Stimulated activated CD4-positive, alpha-beta T cell treated with anti-CD3 and anti-CD28 coated beads, Interleukin-12 subunit alpha, Interleukin-12 subunit beta, amount 100 ng/mL, for 4 hours (primary cell): ENCODE results near the gene ZNF469.

Source experiments
- DNase-seq: peaks from one replicate; pipeline ENCODE4 v3.0.0-alpha.2; 2020

Gene ZNF469

GRCh38 chr16:88414521-88415380 is 32.0 kb downstream of the ZNF469 start:
- DNase-seq = no peak

- DNase-seq = no peak
Observed at GRCh38 chr16:88415381-88415705, 32.6 kb downstream of the ZNF469 start.

DNA sequence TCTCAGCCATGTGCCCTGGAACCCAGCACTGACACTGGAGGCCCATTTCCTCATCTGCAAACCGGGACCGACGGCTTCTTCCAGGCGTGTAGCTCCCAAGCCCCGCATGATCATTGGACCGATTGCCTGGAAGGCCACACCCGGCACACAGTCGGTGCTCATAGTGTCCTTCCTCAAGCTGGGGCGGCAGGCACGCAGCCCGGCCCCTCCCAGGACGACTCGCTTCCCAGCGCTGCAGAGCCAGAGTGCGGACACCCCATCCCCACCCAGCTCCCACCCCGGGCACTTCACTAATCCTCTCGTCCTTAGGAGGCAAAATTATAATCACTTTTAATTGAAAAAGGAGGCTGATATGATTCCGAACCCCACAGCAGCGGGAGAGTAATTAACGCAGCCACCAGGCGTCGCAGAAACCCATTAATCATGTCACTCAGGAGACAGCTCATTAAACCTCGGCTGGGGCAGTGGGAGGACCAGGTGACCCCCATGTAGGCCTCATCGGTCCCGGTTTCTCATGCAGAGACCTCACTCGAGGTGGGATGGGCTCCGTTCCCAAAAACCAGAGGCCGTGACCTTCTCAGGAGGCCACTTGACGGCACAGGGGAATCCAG is 33.1 kb downstream of the ZNF469 start:
- no peak for DNase-seq

DNA sequence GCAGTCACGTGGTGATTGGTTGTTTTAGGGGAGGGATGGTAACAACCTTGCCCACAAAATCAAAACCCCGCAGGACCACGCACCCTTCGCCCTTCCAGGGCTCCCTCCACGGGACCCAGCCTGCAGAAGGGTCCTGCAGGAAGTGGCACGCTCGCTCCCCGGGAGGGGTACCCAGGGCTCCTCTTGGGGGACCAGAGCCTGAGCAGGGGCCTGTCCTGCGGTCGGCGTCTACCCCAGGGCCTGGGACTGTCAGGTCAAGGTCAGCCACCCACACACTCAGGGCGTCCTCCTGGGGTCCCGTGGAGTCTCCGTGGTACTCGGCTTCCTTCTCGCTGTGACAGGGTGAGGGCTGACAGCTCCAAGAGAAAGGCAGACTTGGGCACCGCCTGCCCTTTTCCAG is 33.9 kb downstream of the ZNF469 start:
- no peak for DNase-seq

DNA sequence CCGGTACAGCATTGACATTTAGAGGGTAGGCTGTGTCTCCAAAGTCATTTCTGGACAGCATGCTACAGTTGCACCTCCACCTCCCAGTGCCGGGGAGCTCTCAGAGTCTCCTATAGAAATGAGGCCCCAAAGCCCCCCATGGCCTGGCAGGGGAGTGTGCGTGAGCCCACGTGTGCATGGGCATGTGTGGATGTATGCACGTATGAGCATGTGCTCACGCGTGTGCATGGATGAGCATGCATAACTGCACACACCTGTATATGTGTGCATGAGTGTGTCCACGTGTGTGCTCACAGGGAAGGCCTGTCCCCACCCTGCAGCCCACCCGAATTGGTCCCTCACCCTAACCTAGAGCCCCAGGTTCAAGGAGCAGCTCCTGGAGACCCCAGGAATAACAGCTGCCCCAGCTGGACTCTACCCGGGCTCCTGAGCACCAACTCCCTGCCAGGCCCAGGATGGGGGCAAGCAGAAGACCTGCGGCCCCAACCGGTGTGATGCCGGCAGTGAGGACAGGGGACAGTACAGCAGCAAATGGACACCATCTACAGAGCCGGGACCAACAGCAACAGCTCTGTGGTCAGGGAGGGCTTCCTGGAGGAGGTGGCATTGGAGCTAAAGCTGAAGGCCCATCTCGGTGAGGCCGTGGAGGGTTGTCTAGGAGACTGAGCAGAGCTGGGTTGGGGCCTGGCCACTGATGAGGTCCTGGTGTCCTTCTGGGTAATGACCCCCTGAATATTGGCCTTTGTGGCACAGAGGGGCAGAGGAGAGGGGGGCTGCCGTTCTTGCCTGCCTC is 35.1 kb downstream of the ZNF469 start:
- no peak for DNase-seq

- no peak for DNase-seq
Observed at GRCh38 chr16:88418869-88419268, 36.1 kb downstream of the ZNF469 start.

DNA sequence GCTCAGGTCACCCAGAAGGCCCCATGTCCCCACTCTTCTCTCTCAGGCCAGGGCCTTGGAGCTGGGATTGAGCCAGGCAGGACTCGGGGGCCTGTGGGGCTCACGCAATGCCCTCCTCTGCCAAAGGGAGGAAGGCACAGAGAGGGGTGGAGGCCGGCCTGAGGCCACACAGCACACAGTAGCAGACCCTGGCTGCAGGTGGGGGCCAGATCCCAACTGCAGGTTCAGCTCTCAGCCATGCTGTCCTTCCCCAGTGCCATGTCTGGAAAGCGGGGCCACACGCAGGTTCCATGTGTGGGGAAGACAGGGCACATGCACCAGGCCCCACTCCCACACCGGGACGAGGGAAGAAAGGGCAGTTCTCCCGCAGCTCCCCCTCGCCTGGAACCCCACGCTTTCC is 37.0 kb downstream of the ZNF469 start:
- no peak for DNase-seq

- DNase-seq = no peak
Observed at GRCh38 chr16:88420496-88420895, 37.7 kb downstream of the ZNF469 start.

GRCh38 chr16:88421301-88421700 is 38.5 kb downstream of the ZNF469 start:
- no peak for DNase-seq

GRCh38 chr16:88421871-88422433 is 39.2 kb downstream of the ZNF469 start:
- DNase-seq = no peak

DNA sequence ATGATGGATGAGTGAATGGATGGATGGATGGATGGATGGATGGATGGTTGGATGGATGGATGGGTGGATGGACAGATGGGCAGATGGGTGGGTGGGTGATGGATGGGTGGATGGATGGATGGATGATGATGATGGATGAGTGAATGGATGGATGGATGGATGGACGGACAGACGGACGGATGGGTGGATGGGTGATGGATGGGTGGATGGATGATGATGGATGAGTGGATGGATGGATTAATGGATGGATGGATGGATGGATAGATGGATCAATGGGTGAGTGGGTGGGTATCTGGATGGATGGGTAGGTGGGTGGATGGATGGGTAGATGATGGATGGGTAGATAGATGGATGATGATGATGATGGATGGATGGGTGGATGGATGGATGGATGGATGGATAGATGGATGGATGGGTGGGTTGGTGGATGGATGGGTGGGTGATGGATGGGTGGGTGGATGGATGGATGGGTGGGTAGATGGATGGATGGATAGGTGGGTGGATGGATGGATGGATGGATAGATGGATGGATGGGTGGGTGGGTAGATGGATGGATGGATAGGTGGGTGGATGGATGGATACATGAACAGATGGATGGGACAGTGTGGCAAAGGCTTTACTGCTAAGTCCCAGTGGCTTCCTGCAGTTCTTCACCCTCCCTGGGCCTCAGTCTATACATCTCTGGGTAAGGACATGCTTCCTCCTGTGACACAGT is 40.1 kb downstream of the ZNF469 start:
- no peak for DNase-seq

GRCh38 chr16:88423448-88423850 is 40.7 kb downstream of the ZNF469 start:
- DNase-seq = no peak

- DNase-seq = no peak
Observed at GRCh38 chr16:88424587-88425235, 42.0 kb downstream of the ZNF469 start.

- no peak for DNase-seq
Observed at GRCh38 chr16:88426018-88426417, 43.3 kb downstream of the ZNF469 start.

DNA sequence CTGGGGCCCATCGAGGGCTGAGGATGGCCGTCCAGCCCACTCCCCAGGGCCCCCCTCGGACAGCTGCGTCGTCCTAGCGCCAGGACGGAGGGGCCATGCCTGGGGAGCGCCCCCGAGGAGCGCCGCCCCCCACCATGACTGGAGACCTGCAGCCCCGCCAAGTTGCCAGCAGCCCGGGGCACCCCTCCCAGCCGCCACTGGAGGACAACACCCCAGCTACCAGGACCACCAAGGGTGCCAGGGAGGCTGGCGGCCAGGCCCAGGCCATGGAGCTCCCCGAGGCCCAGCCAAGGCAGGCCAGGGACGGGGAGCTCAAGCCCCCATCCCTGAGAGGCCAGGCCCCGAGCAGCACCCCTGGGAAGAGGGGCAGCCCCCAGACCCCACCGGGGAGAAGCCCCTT is 44.6 kb downstream of the ZNF469 start:
- DNase-seq = no peak

DNA sequence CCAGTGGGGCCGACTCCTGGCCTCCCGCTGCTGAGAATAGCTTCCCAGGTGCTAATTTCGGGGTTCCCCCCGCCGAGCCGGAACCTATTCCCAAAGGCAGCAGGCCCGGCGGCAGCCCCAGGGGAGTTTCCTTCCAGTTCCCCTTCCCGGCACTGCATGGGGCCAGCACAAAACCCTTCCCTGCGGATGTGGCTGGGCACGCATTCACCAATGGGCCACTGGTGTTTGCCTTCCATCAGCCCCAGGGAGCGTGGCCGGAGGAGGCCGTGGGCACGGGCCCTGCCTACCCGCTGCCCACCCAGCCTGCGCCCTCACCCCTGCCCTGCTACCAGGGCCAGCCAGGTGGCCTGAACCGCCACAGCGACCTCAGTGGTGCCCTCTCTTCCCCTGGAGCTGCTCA is 45.4 kb downstream of the ZNF469 start:
- DNase-seq = no peak

DNA sequence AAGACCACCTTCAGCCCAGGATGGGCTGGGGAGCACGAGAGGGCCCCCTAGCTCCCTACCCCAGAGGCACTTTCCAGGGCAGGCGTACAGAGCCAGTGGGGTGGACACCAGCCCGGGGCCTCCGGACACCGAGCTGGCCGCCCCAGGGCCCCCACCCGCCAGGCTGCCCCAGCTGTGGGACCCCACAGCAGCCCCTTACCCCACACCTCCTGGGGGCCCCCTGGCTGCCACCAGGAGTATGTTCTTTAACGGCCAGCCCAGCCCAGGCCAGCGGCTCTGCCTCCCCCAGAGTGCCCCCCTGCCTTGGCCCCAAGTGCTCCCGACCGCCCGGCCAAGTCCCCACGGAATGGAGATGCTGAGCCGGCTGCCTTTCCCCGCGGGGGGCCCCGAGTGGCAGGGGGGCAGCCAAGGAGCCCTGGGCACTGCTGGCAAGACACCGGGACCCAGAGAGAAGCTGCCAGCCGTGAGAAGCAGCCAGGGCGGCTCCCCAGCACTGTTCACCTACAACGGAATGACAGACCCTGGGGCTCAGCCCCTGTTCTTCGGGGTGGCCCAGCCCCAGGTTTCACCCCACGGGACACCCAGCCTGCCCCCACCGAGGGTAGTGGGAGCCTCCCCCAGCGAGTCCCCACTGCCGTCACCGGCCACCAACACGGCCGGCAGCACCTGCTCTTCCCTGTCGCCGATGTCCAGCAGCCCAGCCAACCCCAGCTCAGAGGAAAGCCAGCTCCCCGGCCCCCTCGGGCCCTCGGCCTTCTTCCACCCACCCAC is 46.0 kb downstream of the ZNF469 start:
- DNase-seq = no peak

DNA sequence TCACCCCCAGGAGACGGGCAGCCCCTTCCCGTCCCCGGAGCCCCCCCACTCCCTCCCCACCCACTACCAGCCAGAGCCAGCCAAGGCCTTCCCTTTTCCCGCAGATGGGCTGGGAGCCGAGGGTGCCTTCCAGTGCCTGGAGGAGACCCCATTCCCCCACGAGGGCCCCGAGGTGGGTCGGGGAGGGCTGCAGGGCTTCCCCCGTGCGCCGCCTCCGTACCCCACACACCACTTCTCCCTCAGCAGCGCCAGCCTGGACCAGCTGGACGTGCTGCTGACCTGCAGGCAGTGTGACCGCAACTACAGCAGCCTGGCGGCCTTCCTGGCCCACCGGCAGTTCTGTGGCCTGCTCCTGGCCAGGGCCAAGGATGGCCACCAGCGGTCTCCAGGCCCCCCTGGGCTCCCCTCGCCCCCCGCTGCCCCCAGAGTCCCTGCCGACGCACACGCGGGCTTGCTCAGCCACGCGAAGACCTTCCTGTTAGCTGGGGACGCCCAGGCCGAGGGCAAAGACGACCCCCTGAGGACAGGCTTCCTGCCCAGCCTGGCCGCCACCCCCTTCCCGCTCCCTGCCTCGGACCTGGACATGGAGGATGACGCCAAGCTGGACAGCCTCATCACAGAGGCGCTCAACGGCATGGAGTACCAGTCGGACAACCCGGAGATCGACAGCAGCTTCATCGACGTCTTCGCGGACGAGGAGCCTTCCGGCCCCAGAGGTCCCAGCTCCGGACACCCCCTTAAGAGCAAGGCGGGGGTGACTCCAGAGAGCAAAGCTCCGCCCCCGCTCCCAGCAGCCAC is 46.8 kb downstream of the ZNF469 start:
- DNase-seq = no peak

DNA sequence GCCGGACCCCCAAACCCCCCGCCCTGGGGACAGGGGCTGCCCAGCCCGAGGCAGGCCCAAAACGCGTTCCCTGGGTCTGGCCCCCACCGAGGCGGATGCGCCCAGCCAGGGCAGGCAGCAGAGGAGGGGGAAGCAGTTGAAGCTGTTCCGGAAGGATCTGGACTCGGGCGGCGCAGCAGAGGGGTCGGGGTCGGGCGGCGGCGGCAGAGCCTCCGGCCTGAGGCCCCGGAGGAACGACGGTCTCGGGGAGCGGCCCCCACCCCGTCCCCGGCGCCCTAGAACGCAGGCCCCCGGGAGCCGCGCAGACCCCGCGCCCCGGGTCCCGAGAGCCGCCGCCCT is 47.4 kb downstream of the ZNF469 start:
- DNase-seq = peak; percentile 19

DNA sequence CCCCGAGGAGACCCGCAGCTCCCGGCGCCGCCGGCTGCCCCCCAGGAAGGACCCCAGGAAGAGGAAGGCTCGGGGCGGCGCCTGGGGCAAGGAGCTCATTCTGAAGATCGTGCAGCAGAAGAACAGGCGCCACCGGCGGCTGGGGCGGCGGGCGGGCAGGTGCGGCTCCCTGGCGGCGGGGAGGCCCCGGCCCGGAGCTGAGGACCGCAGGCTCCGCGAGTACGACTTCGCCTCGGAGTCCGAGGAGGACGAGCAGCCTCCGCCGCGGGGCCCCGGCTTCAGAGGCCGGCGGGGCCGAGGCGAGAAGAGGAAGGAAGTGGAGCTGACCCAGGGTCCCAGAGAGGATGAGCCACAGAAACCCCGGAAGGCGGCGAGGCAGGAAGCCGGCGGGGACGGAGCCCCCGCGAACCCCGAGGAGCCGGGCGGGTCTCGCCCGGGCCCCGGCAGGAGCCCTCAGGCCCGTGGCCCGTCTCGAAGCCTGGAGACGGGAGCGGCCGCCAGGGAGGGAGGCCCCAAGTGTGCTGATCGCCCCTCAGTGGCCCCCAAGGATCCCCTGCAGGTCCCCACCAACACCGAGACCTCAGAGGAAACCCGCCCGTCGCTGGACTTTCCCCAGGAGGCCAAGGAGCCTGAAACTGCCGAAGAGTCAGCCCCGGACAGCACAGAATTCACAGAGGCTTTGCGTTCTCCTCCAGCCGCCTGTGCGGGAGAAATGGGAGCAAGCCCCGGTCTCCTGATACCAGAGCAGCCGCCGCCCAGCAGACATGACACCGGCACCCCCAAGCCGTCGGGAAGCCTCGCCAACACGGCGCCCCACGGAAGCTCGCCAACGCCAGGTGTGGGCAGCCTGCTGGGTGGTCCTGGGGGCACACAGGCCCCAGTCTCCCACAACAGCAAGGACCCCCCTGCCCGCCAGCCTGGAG is 48.0 kb downstream of the ZNF469 start:
- peak; percentile 53 for DNase-seq
